Astrocyte (in vitro differentiated cells and primary cell): ENCODE data around the gene SHC4. TPM values are rescaled to one million over a fixed set of nuclear protein-coding genes. Genes with fewer than 3 reads are reported as not detected.
A peak's percentile ranks its signal among the peaks of the same experiment; 100 is the strongest.

ENCODE experiments used
- DNase-seq: peaks from one replicate; pipeline ENCODE4 v3.0.0-alpha.2; 2010; ENCODE audit warnings: low read depth
- FAIRE-seq: peaks from 2 replicates; lab custom pipeline; 2011; peaks lifted over from hg19 to GRCh38; lab: Jason Lieb, UNC
- H2AFZ ChIP-seq: 2 replicates; pipeline ENCODE4 v1.6.0; 2012; ENCODE audit warnings: low read depth, low read length, inconsistent platforms
- H3K27ac ChIP-seq: 2 replicates; pipeline ENCODE4 v1.5.1; 2011; ENCODE audit warnings: low read depth, low read length, inconsistent platforms
- H3K27me3 ChIP-seq: 2 replicates; pipeline ENCODE4 v1.6.0; 2011; ENCODE audit warnings: low read length, inconsistent platforms; ENCODE audit not compliant: insufficient read depth
- H3K36me3 ChIP-seq: 2 replicates; pipeline ENCODE4 v1.5.1; 2011; ENCODE audit warnings: low read length, inconsistent platforms; ENCODE audit not compliant: insufficient read depth
- H3K4me1 ChIP-seq: 2 replicates; pipeline ENCODE4 v1.5.1; 2011; ENCODE audit warnings: low read length, inconsistent platforms; ENCODE audit not compliant: insufficient read depth
- H3K4me2 ChIP-seq: 2 replicates; pipeline ENCODE4 v1.6.0; 2012; ENCODE audit warnings: low read length, inconsistent platforms
- H3K4me3 ChIP-seq: 2 replicates; pipeline ENCODE4 v1.5.1; 2011; ENCODE audit warnings: low read depth, mild to moderate bottlenecking, low read length, inconsistent platforms; ENCODE audit not compliant: insufficient read depth
- H3K79me2 ChIP-seq: 2 replicates; pipeline ENCODE4 v1.6.0; 2012; ENCODE audit warnings: mild to moderate bottlenecking, low read length, inconsistent platforms; ENCODE audit not compliant: insufficient read depth
- H3K9ac ChIP-seq: 2 replicates; pipeline ENCODE4 v1.6.0; 2012; ENCODE audit warnings: mild to moderate bottlenecking, low read length, inconsistent platforms
- H3K9me3 ChIP-seq: 2 replicates; pipeline ENCODE4 v1.5.1; 2012; ENCODE audit warnings: low read depth, mild to moderate bottlenecking, low read length, inconsistent platforms; ENCODE audit not compliant: insufficient read depth
- H4K20me1 ChIP-seq: 2 replicates; pipeline ENCODE4 v1.6.0; 2012; ENCODE audit warnings: low read length, inconsistent platforms; ENCODE audit not compliant: insufficient read depth
- H3K27ac Mint-ChIP-seq: one replicate; pipeline ENCODE4 v1.8.0; 2021; ENCODE audit warnings: mild to moderate bottlenecking, mixed read lengths; ENCODE audit not compliant: unreplicated experiment
- H3K27me3 Mint-ChIP-seq: one replicate; pipeline ENCODE4 v1.8.0; 2021; ENCODE audit warnings: low read depth, mixed read lengths; ENCODE audit not compliant: unreplicated experiment
- H3K36me3 Mint-ChIP-seq: one replicate; pipeline ENCODE4 v1.8.0; 2021; ENCODE audit warnings: low read depth, mixed read lengths; ENCODE audit not compliant: unreplicated experiment
- H3K4me1 Mint-ChIP-seq: one replicate; pipeline ENCODE4 v1.8.0; 2021; ENCODE audit warnings: low read depth, mixed read lengths; ENCODE audit not compliant: unreplicated experiment
- H3K4me3 Mint-ChIP-seq: one replicate; pipeline ENCODE4 v1.8.0; 2021; ENCODE audit warnings: mild to moderate bottlenecking, moderate library complexity, mixed read lengths; ENCODE audit not compliant: unreplicated experiment
- H3K9me3 Mint-ChIP-seq: one replicate; pipeline ENCODE4 v1.8.0; 2021; ENCODE audit warnings: mild to moderate bottlenecking, mixed read lengths; ENCODE audit not compliant: unreplicated experiment
- CTCF ChIP-seq: IDR thresholded peaks from 2 replicates; pipeline ENCODE4 v1.5.1; 2011; ENCODE audit warnings: low read depth, mild to moderate bottlenecking, inconsistent platforms, low read length, moderate library complexity; ENCODE audit not compliant: insufficient read depth
- EZH2 ChIP-seq: IDR thresholded peaks from 2 replicates; pipeline ENCODE4 v1.6.1; 2012; ENCODE audit warnings: mild to moderate bottlenecking, low read length, inconsistent platforms; ENCODE audit not compliant: insufficient read depth
- total RNA-seq: library from RNA; stranded (reverse); gene quantifications from 2 replicates; pipeline ENCODE4 v1.2.1, GENCODE V29; 2021

SHC4 gene
- total RNA-seq, 1 donor from 2014 or later = 2.7 TPM

DNA sequence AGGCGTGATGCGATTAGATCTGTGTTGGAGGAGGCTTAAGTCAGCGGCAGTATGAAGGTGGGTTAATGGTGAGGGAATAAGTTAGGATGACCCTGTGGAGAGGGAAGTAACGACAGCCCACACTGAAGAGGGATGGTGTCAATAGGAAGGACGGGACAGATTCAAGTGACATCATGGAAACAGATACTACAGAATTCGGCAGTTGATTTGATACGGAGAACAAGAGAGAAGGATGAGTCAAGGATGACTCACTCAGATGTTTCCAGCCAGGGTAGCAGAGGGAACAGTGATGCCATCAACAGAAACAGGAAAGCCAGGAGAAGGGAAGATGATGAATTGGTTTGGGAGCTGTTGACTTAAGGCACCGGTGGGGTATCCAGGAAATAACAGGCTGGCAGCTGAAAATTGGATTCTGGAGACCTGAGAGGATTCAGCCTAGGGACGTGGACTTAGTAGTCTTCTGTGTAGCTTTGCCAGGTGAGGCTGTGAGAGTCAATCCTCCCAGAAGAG, 38.0 kb downstream of the SHC4 start:
- H3K9ac ChIP-seq = no peak overlapping the region

DNA sequence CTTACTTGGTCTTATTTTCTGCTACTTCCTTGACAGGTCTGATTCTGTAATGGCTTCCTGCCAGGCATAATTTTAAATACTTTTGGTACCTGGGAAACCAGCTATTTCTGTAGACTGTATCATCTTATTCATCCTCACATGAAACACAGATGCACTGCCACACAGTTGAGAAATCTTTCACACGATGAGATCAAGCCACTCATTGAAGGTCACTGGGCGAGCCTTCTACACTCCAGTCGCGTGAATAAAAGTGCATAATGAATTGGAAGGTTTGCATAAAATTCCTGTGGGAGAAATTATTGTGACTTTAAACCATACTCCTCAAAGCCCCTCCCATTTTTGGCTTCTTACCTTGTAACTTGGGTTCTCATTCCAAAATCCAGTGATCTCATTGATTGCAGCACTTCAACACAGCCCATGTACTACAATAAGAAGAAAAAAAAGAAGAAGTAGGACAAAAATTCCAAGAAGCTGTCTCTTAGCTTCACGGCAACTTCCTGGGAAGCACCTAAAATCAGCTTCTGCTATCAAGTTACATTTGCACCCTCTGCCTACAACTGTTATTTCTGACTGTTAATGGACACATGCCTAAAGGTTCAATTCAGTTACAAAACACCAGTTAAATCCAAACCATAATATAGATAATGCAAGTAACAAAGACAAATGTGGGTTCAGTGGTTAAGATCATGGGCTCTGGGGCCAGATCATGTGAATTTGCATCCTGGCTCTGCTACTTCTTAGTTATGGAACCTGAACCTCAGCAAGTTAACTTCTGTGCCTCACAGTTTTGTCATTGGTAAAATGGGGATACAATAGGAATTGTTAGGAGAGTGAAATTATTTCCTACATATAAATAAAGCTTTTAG, 39.0 kb downstream of the SHC4 start:
- Histone ChIP-seq H4K20me1 (no peaks in the 10 kb centered on the region), H3K4me3 (no peak overlapping the region), H3K4me2 (no peak overlapping the region), H3K36me3 (no peaks in the 10 kb centered on the region), H3K27me3 (no peaks in the 10 kb centered on the region), H3K27ac (no peak overlapping the region), H3K9ac (no peak overlapping the region), H2AFZ (no peak overlapping the region), H3K79me2 (no peaks in the 10 kb centered on the region), H3K9me3 (no peaks in the 10 kb centered on the region), H3K4me1 (peaks cover 21% of the 10 kb centered on the region)
- Mint-ChIP-seq H3K27ac (peak overlapping the region; percentile 16), H3K27me3 (no peaks in the 10 kb centered on the region), H3K36me3 (peaks cover 2% of the 10 kb centered on the region), H3K4me3 (no peak overlapping the region), H3K9me3 (peaks cover 2% of the 10 kb centered on the region), H3K4me1 (peaks cover 42% of the 10 kb centered on the region)
- TF ChIP-seq CTCF = no peak
- no peak for TF ChIP-seq EZH2
- DNase-seq (peak; percentile 61), FAIRE-seq (no peak)

More for the DNA sequence above, 38.0 kb downstream of the SHC4 start:
- H3K4me3 ChIP-seq = no peak overlapping the region
- no peaks in the 10 kb centered on the region for H3K27me3 Mint-ChIP-seq
- peak overlapping the region; percentile 22 for H2AFZ ChIP-seq
- H3K4me1 Mint-ChIP-seq = peaks cover 47% of the 10 kb centered on the region
- H3K27me3 ChIP-seq = no peaks in the 10 kb centered on the region
- peak overlapping the region; percentile 65 for H3K27ac ChIP-seq
- TF ChIP-seq EZH2 = no peak
- TF ChIP-seq CTCF = no peak
- H3K36me3 ChIP-seq = no peaks in the 10 kb centered on the region
- DNase-seq = peak; percentile 93
- no peaks in the 10 kb centered on the region for H3K79me2 ChIP-seq
- no peaks in the 10 kb centered on the region for H3K9me3 ChIP-seq
- H3K9me3 Mint-ChIP-seq = no peaks in the 10 kb centered on the region
- peaks cover 1% of the 10 kb centered on the region for H3K36me3 Mint-ChIP-seq
- H3K27ac Mint-ChIP-seq = peak overlapping the region; percentile 96
- H4K20me1 ChIP-seq = no peaks in the 10 kb centered on the region
- H3K4me1 ChIP-seq = peaks cover 21% of the 10 kb centered on the region
- peak overlapping the region; percentile 45 for H3K4me3 Mint-ChIP-seq
- H3K4me2 ChIP-seq = peak overlapping the region; percentile 51
- peak; percentile 87 for FAIRE-seq
